GM23338 (cell line): ENCODE data around the gene SLC37A4.

Experiments
- CTCF ChIP-seq, 2 experiments: fragments of 200-600 bp in 1 of 2; sonication (generic) in 1 of 2; conservative IDR thresholded peaks; 2 replicates each; pipeline versions ENCODE4 v1.5.1 to v1.6.1; 2016 to 2017; ENCODE audit warnings: antibody characterized with exemption in 2 of 2, low read depth in 2 of 2, mild to moderate bottlenecking in 2 of 2, moderate library complexity in 1 of 2
- EZH2 ChIP-seq: fragments of 200-600 bp; sonication (generic); IDR thresholded peaks from one replicate; pipeline ENCODE4 v1.8.0; 2017; ENCODE audit warnings: antibody characterized with exemption, mild to moderate bottlenecking, low read depth; ENCODE audit not compliant: unreplicated experiment
- EZH2phosphoT487 ChIP-seq: fragments of 200-600 bp; sonication (generic); IDR thresholded peaks from one replicate; pipeline ENCODE4 v1.8.1; 2018; ENCODE audit warnings: antibody characterized with exemption; ENCODE audit not compliant: unreplicated experiment
- POLR2AphosphoS5 ChIP-seq: IDR thresholded peaks from 2 replicates; pipeline ENCODE4 v1.6.1; 2016; ENCODE audit warnings: antibody characterized with exemption, low read depth
- ZNF331 ChIP-seq: fragments of 250-450 bp; sonication (Bioruptor Pico); IDR thresholded peaks from 2 replicates; pipeline ENCODE4 v1.5.0; 2020; ENCODE audit warnings: low read depth, mild to moderate bottlenecking, moderate library complexity

- TF ChIP-seq CTCF (conservative IDR thresholded peaks at IDR 0.05; ENCODE audit: low read depth in 2 of 2) (no peak), EZH2 (no peak), POLR2AphosphoS5 (no peak), EZH2phosphoT487 (no peak), ZNF331 (CRISPR knock-in tag) (no peak)
Measured at GRCh38 chr11:118984825-118985224, 45.9 kb downstream of the SLC37A4 start.
